Endothelial cell of umbilical vein (primary cell): ENCODE data around the gene GHRH. TPM values are rescaled to one million over a fixed set of nuclear protein-coding genes. Genes with fewer than 3 reads are reported as not detected.

Source experiments
- BruUV-seq: library from RNA; stranded (reverse); fragments of 400-500 nt; replicated peaks from 2 replicates; lab custom pipeline; 2021; lab: Mats Ljungman, UMichigan
- CTCF ChIA-PET: fragments of 300-600, 350-600 bp; sonication (Branson Sonifier 250); formaldehyde crosslinking; loops from one replicate; lab custom pipeline; 2021; ENCODE audit warnings: antibody characterized with exemption, inconsistent platforms; lab: Charles Lee
- POLR2A ChIA-PET: fragments of 300-600, 350-600 bp; sonication (Branson Sonifier 250); formaldehyde crosslinking; loops from one replicate; lab custom pipeline; 2021; ENCODE audit warnings: antibody characterized with exemption, inconsistent platforms; lab: Charles Lee
- DNase-seq: peaks from one replicate; pipeline ENCODE4 v3.0.0-alpha.2; 2011; ENCODE audit warnings: low read depth, low spot score
- FAIRE-seq: peaks from 2 replicates; lab custom pipeline; 2011; peaks lifted over from hg19 to GRCh38; lab: Jason Lieb, UNC
- H2AFZ ChIP-seq: 2 replicates; pipeline ENCODE4 v1.6.0; 2012; ENCODE audit warnings: low read depth, low read length, control low read depth, inconsistent platforms
- H3K27ac ChIP-seq: 2 replicates; pipeline ENCODE4 v1.5.1; 2011; ENCODE audit warnings: low read depth, mild to moderate bottlenecking, control low read depth, low read length, moderate library complexity; ENCODE audit not compliant: insufficient read depth
- H3K27me3 ChIP-seq, 2 experiments: 2 replicates each; pipeline versions ENCODE4 v1.6.0 to v1.6.1; 2011; ENCODE audit warnings: low read length in 2 of 2, mixed read lengths in 1 of 2; ENCODE audit not compliant: control insufficient read depth in 2 of 2, insufficient read depth in 2 of 2
- H3K36me3 ChIP-seq, 2 experiments: 2 replicates in 1 of 2; 3 replicates in 1 of 2; pipeline ENCODE4 v1.5.1; 2011; ENCODE audit warnings: low read length in 2 of 2, mild to moderate bottlenecking in 1 of 2, moderate library complexity in 1 of 2; ENCODE audit not compliant: control insufficient read depth in 2 of 2, insufficient read depth in 2 of 2; ENCODE audit errors: extremely low read depth in 1 of 2
- H3K4me1 ChIP-seq: 3 replicates; pipeline ENCODE4 v1.5.1; 2011; ENCODE audit warnings: mild to moderate bottlenecking, low read length; ENCODE audit not compliant: control insufficient read depth, insufficient read depth; ENCODE audit errors: extremely low read depth
- H3K4me2 ChIP-seq: 2 replicates; pipeline ENCODE4 v1.6.1; 2011; ENCODE audit warnings: low read length, control low read depth, mixed read lengths; ENCODE audit not compliant: insufficient read depth
- H3K4me3 ChIP-seq, 3 experiments: fragments of 200-600 bp in 1 of 3; sonication (generic), shearing (Covaris generic) in 1 of 3; replicated peaks in 1 of 3; 2 replicates each; pipeline ENCODE4 v1.5.1; 2011 to 2016; ENCODE audit warnings: control low read depth in 3 of 3, low read length in 3 of 3, mild to moderate bottlenecking in 2 of 3, inconsistent platforms in 1 of 3, low read depth in 1 of 3, moderate library complexity in 1 of 3; ENCODE audit not compliant: insufficient read depth in 1 of 3
- H3K79me2 ChIP-seq: 2 replicates; pipeline ENCODE4 v1.6.0; 2012; ENCODE audit warnings: low read length, inconsistent platforms; ENCODE audit not compliant: control insufficient read depth, insufficient read depth
- H3K9ac ChIP-seq: replicated peaks from 2 replicates; pipeline ENCODE3; 2011; ENCODE audit warnings: low read length, control low read depth; ENCODE audit not compliant: insufficient read depth; ENCODE audit errors: extremely low read depth
- H3K9me1 ChIP-seq: replicated peaks from 3 replicates; pipeline ENCODE4 v1.6.0; 2011; ENCODE audit warnings: mild to moderate bottlenecking, low read length; ENCODE audit not compliant: control insufficient read depth, insufficient read depth; ENCODE audit errors: extremely low read depth
- H3K9me3 ChIP-seq: replicated peaks from 2 replicates; pipeline ENCODE4 v1.5.1; 2012; ENCODE audit warnings: low read length, inconsistent platforms; ENCODE audit not compliant: control insufficient read depth, insufficient read depth
- H4K20me1 ChIP-seq: replicated peaks from 2 replicates; pipeline ENCODE3; 2011; ENCODE audit warnings: mild to moderate bottlenecking, low read length; ENCODE audit not compliant: control insufficient read depth, insufficient read depth; ENCODE audit errors: extremely low read depth
- EZH2 ChIP-seq: IDR thresholded peaks from 2 replicates; pipeline ENCODE4 v1.6.1; 2012; ENCODE audit warnings: borderline replicate concordance, low read depth, mild to moderate bottlenecking, moderate library complexity, low read length, inconsistent platforms; ENCODE audit not compliant: severe bottlenecking
- FOS ChIP-seq: IDR thresholded peaks from 2 replicates; pipeline ENCODE4 v1.6.1; 2011; ENCODE audit warnings: mild to moderate bottlenecking, low read length, moderate library complexity, borderline replicate concordance; ENCODE audit not compliant: insufficient read depth
- GATA2 ChIP-seq: IDR thresholded peaks from 2 replicates; pipeline ENCODE4 v1.7.0; 2011; ENCODE audit warnings: low read depth, mild to moderate bottlenecking, moderate library complexity, mixed read lengths, low read length; ENCODE audit not compliant: insufficient read length, insufficient read depth
- JUN ChIP-seq: IDR thresholded peaks from 2 replicates; pipeline ENCODE4 v1.6.1; 2011; ENCODE audit warnings: borderline replicate concordance, low read depth; ENCODE audit not compliant: insufficient read length, insufficient read depth
- MYC ChIP-seq: IDR thresholded peaks from one replicate; pipeline ENCODE4 v1.6.1; 2011; ENCODE audit warnings: mild to moderate bottlenecking, low read depth, low read length
- POLR2A ChIP-seq: IDR thresholded peaks from 2 replicates; pipeline ENCODE4 v1.6.1; 2012; ENCODE audit warnings: low read depth, mild to moderate bottlenecking, control low read depth, low read length
- POLR2AphosphoS5 ChIP-seq: IDR thresholded peaks from 2 replicates; pipeline ENCODE4 v1.6.1; 2012; ENCODE audit warnings: low read depth, mild to moderate bottlenecking, control low read depth, low read length, moderate library complexity; ENCODE audit not compliant: insufficient read depth
- dilution Hi-C: fragments of 300-500 bp; cut with MboI; formaldehyde crosslinking; loops from one replicate; pipeline ENCODE4 v1.15.0; 2019; ENCODE audit warnings: low sequenced_read_pairs; ENCODE audit not compliant: extremely low pct_ligation_motif_present
- intact Hi-C: fragments of 100-400 bp; cut with micrococcal nuclease; formaldehyde crosslinking; loops from one replicate; pipeline ENCODE4 v1.10.0; 2022
- polyA plus RNA-seq, 4 experiments: library from polyadenylated mRNA; depleted of rRNA in 3 of 4; stranded (reverse) in 3 of 4; unstranded in 1 of 4; fragments of >200 nt; gene quantifications; 2 replicates each; pipeline versions ENCODE4 v1.2.1 to v1.2.3, GENCODE V29; 2011 to 2012; ENCODE audit warnings: missing spikeins in 1 of 4
- total RNA-seq: library from RNA; stranded (reverse); gene quantifications from 2 replicates; pipeline ENCODE4 v1.2.3, GENCODE V29; 2021
- TF ChIP-seq, protein P1 (sequence below): IDR thresholded peaks from 2 replicates; pipeline ENCODE4 v1.6.1; 2011; ENCODE audit not compliant: insufficient read depth, insufficient read length
- TF ChIP-seq, protein P2 (sequence below), 2 donors: IDR thresholded peaks; 1 replicate in 1 of 2; 2 replicates in 1 of 2; pipeline ENCODE4 v1.5.1; 2011; ENCODE audit warnings: low read length in 2 of 2, mild to moderate bottlenecking in 2 of 2, moderate library complexity in 2 of 2, control low read depth in 1 of 2, inconsistent platforms in 1 of 2, low read depth in 1 of 2; ENCODE audit not compliant: insufficient read depth in 1 of 2; ENCODE audit errors: extremely low read depth in 1 of 2

GHRH gene
- total and polyA plus RNA-seq, 2 donors (not counting 3 experiments of a cell fraction or from before 2014, with no cell fraction given): not detected

DNA sequence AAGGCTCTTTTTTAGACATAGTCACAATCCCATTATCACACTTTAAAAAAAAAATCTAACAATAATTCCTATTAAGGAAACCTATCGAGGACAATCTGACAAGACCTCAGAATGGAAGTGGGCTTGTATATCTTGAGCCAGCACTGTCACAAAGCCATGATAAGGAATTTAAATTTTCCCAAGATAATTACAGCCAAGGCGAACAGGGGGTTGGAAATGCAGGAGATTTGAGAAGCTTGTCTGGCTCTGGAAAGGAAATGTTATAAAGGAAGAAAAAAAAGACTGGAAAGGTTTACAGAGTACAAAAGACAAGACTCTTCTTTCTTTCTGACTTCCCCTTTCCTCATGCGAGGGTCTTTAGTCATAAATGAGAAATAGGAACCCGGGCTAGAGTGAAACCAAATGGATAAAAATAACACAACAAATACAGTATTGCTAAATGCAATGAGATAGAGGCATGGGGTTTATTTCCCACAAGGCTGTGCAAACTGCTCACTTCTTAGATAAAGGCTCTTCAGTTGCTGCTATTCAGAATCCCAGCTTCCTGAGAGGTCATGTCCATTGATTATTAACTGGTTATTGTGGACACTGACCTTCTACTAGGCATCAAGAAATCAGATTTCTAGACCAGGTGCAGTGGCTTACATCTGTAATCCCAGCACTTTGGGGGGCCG lies 13.4 kb upstream of the GHRH start:
- TF ChIP-seq MYC (no peak), FOS (no peak), JUN (no peak), POLR2AphosphoS5 (no peak), EZH2 (no peak), POLR2A (no peak), GATA2 (no peak)
- TF ChIP-seq, protein P1, sequence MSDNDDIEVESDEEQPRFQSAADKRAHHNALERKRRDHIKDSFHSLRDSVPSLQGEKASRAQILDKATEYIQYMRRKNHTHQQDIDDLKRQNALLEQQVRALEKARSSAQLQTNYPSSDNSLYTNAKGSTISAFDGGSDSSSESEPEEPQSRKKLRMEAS: no peak
- TF ChIP-seq, protein P2, sequence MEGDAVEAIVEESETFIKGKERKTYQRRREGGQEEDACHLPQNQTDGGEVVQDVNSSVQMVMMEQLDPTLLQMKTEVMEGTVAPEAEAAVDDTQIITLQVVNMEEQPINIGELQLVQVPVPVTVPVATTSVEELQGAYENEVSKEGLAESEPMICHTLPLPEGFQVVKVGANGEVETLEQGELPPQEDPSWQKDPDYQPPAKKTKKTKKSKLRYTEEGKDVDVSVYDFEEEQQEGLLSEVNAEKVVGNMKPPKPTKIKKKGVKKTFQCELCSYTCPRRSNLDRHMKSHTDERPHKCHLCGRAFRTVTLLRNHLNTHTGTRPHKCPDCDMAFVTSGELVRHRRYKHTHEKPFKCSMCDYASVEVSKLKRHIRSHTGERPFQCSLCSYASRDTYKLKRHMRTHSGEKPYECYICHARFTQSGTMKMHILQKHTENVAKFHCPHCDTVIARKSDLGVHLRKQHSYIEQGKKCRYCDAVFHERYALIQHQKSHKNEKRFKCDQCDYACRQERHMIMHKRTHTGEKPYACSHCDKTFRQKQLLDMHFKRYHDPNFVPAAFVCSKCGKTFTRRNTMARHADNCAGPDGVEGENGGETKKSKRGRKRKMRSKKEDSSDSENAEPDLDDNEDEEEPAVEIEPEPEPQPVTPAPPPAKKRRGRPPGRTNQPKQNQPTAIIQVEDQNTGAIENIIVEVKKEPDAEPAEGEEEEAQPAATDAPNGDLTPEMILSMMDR (IDR thresholded peaks at IDR 0.05; ENCODE audit: extremely low read depth in 1 of 2, insufficient read depth in 1 of 2, low read depth in 1 of 2, low read length in 2 of 2): no peak
- H2AFZ ChIP-seq: no peak overlapping the region
- H3K9me3 ChIP-seq: no peaks in the 10 kb centered on the region
- ChIA-PET POLR2A (no interaction called here), CTCF (interaction anchor here (0.5 to 1.9 kb wide), 3 partner anchors 9 to 269 kb away, joined by 3 to 5 read pairs (median 3); no protein-coding TSS in a partner anchor)
- H3K36me3 ChIP-seq: no peaks in the 10 kb centered on the region
- H3K9ac ChIP-seq: no peak overlapping the region
- no peaks in the 10 kb centered on the region for H3K9me1 ChIP-seq
- H3K4me3 ChIP-seq: no peak overlapping the region
- no peak overlapping the region for H3K4me2 ChIP-seq
- DNase-seq: no peak
- H3K4me1 ChIP-seq: peaks cover 9% of the 10 kb centered on the region
- intact Hi-C loops (no loop called here), dilution Hi-C loops (loop anchor here (25.0 kb wide), 1 partner anchor 237 kb away; the partner anchor contains the start of gene NNAT)
- no peaks in the 10 kb centered on the region for H4K20me1 ChIP-seq
- no peaks in the 10 kb centered on the region for H3K27me3 ChIP-seq
- BruUV-seq: no TSS peak
- no peaks in the 10 kb centered on the region for H3K79me2 ChIP-seq
- FAIRE-seq: no peak
- no peak overlapping the region for H3K27ac ChIP-seq
